ENCODE results near the gene OR4K15.

OR4K15 gene

DNA sequence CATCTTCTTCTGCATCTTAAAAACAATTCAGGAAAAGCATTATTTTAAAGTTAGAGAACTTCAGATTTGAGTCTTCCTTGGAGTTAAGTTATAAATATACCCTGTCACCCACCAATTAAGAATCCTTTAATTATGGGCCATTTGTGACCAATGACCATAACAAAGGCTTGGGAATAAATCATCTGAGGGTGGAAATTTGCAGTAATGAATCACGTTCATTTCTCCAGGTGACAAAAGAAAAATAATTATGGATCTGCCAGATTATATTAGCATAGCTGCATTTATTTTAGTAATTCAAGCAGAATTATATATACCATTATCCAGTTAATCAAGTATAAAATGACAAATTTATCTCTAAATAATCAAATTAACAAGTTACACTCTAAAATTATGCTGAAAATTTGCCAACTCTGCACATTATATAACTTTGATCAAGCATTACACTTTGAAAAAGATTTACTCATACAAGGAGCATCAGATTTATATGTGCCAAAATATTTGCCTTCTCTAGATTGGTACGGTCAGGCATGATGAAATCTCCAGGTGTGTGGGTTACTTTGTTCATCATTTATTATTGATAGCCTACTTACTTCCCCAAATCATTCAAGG, 44.0 kb downstream of the OR4K15 start, which contains the start of gene OR4K14:
Gene OR4K14, minus strand, starts transcription at position 51 of the 609 bp plus-strand sequence. CDS start 4,114 bp downstream, outside the sequence.
- H3K36me3 ChIP-seq (ENCODE audit: insufficient read depth, low read length): no peaks in the 10 kb centered on the region
- H3K9me3 ChIP-seq (ENCODE audit: low read length): no peaks in the 10 kb centered on the region
- H3K27me3 ChIP-seq (ENCODE audit: control insufficient read depth in 1 of 2, insufficient read depth in 2 of 2, low read length in 2 of 2): no peaks in the 10 kb centered on the region
- H3K9ac ChIP-seq (ENCODE audit: low read length): no peak within 1 kb of the TSS
- no peak within 1 kb of the TSS for H3K27ac ChIP-seq (ENCODE audit: low read depth, low read length)
- no peak within 1 kb of the TSS for H3K4me3 ChIP-seq (ENCODE audit: low read depth in 1 of 2, low read length in 2 of 2)
- no peaks in the 10 kb centered on the region for H3K4me1 ChIP-seq (ENCODE audit: insufficient read depth, low read length)

All from muscle layer of colon (tissue), 2 donors.